ENCODE data around the gene TRMT13.

DNA sequence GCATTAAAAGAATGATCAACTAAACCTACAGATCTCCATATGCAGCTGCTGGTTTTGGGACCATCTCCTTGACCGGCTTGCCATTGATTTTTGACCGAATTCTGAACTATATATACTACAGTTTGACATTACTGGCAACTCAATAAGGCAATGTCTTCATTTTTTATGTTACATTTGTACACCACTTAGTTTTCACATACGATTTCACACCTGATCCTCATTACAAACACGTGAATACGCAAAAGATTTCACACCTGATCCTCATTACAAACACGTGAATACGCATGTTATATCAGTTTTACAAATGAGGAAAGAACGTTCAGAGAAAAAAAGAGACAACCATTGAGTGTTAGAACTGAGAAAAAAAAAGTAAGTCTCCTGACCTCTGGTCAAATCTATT, 1.3 kb upstream of the TRMT13 start:
- TF ChIP-seq, protein P1, sequence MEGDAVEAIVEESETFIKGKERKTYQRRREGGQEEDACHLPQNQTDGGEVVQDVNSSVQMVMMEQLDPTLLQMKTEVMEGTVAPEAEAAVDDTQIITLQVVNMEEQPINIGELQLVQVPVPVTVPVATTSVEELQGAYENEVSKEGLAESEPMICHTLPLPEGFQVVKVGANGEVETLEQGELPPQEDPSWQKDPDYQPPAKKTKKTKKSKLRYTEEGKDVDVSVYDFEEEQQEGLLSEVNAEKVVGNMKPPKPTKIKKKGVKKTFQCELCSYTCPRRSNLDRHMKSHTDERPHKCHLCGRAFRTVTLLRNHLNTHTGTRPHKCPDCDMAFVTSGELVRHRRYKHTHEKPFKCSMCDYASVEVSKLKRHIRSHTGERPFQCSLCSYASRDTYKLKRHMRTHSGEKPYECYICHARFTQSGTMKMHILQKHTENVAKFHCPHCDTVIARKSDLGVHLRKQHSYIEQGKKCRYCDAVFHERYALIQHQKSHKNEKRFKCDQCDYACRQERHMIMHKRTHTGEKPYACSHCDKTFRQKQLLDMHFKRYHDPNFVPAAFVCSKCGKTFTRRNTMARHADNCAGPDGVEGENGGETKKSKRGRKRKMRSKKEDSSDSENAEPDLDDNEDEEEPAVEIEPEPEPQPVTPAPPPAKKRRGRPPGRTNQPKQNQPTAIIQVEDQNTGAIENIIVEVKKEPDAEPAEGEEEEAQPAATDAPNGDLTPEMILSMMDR (conservative IDR thresholded peaks at IDR 0.05; ENCODE audit: low read depth, low read length): no peak
- no peak for TF ChIP-seq EZH2 (IDR thresholded peaks at IDR 0.05; ENCODE audit: borderline replicate concordance, low read depth, low read length, poor library complexity, severe bottlenecking)
